Measurements from ENCODE around the gene AVEN. TPM values are rescaled to one million over a fixed set of nuclear protein-coding genes. Genes with fewer than 3 reads are reported as not detected.
A peak's percentile ranks its signal among the peaks of the same experiment; 100 is the strongest.

AVEN gene
- polyA plus RNA-seq, 1 experiment: 22.2 TPM

DNA sequence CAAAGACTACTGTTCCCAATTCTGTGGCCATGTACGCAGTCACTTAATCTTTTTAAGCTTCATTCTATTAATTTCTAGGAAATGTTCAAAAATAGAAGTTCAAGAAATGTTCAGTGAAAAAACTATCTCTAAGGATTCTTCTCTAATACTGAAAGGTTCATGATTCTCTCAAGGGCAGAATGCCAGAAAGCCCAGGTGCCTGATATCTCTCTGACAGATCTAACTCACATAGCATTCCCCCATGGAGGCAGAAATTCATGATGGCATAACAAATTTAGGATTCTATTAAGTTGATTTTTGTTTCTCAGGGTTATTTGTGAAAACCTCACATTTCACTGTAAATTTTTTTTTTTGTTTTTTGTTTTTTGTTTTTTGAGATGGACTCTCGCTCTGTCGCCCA is 53.3 kb downstream of the AVEN start:
- no peaks in the 10 kb centered on the region for H3K27me3 ChIP-seq (ENCODE audit: control insufficient read depth, insufficient read depth, low read length)
- ChIA-PET POLR2A (no interaction called here), CTCF (interaction anchor here (1.5 kb wide), 1 partner anchor 248 kb away, joined by 4 read pairs; no protein-coding TSS in a partner anchor)
- TF ChIP-seq, protein P1, sequence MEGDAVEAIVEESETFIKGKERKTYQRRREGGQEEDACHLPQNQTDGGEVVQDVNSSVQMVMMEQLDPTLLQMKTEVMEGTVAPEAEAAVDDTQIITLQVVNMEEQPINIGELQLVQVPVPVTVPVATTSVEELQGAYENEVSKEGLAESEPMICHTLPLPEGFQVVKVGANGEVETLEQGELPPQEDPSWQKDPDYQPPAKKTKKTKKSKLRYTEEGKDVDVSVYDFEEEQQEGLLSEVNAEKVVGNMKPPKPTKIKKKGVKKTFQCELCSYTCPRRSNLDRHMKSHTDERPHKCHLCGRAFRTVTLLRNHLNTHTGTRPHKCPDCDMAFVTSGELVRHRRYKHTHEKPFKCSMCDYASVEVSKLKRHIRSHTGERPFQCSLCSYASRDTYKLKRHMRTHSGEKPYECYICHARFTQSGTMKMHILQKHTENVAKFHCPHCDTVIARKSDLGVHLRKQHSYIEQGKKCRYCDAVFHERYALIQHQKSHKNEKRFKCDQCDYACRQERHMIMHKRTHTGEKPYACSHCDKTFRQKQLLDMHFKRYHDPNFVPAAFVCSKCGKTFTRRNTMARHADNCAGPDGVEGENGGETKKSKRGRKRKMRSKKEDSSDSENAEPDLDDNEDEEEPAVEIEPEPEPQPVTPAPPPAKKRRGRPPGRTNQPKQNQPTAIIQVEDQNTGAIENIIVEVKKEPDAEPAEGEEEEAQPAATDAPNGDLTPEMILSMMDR (IDR thresholded peaks at IDR 0.05; ENCODE audit: low read depth, low read length): no peak
- H3K9me3 ChIP-seq (ENCODE audit: control insufficient read depth, insufficient read depth, low read length): no peaks in the 10 kb centered on the region
- no peak overlapping the region for H3K4me3 ChIP-seq (ENCODE audit: low read depth, low read length)
- H3K27ac ChIP-seq (ENCODE audit: low read depth, low read length): peak overlapping the region; percentile 0
- no peak for DNase-seq (ENCODE audit: low read depth, low spot score)

DNA sequence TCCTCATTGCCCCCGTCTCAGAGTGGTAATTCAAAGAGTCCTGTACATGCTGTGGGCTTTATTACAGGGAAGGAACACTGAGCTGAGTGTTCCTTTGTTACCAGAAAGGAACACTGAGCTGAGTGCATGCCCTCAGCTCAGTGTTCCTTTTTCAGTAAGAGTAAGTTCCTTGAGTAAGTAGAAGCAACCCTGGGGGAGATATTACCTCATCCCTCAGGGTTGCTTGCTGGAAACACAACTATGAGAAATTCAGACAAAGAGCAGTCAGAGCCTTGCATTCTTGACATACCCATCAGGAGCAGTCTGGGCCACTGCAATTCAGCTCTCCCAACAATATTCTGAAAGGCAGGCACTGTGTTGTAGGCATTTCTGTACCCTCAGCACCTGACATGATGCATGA is 53.7 kb downstream of the AVEN start:
- no peak overlapping the region for H3K4me3 ChIP-seq (ENCODE audit: low read depth, low read length)
- ChIA-PET CTCF (interaction anchor here (0.7 to 1.5 kb wide), 4 partner anchors 9 to 248 kb away, joined by 3 to 5 read pairs (median 4); partner anchors contain the start of genes CHRM5 and KATNBL1), POLR2A (no interaction called here)
- H3K27ac ChIP-seq (ENCODE audit: low read depth, low read length): peak overlapping the region; percentile 55
- H3K27me3 ChIP-seq (ENCODE audit: control insufficient read depth, insufficient read depth, low read length): no peaks in the 10 kb centered on the region
- peak; percentile 71 for DNase-seq (ENCODE audit: low read depth, low spot score)
- no peaks in the 10 kb centered on the region for H3K9me3 ChIP-seq (ENCODE audit: control insufficient read depth, insufficient read depth, low read length)
- TF ChIP-seq, protein P1 (IDR thresholded peaks at IDR 0.05; ENCODE audit: low read depth, low read length): no peak

DNA sequence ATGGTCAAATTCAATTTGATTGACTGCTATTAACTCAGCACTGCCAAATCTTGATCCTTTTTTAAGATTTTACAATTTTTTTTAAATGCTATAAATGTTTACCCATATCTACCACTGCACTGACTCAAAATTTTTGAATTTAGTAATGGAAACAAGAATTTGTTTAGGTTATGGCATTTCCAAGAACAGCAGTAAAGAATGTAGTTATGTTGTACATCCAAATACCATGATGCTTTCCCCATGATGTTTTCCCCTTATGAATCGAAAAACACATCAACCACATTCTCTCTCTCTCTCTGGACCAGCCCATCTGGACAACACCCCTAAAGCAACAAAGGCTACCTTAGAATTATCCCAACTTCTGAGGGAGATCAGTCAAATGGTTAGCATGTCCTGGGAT is 56.5 kb downstream of the AVEN start:
- no peak overlapping the region for H3K4me3 ChIP-seq (ENCODE audit: low read depth, low read length)
- H3K9me3 ChIP-seq (ENCODE audit: control insufficient read depth, insufficient read depth, low read length): no peaks in the 10 kb centered on the region
- POLR2A ChIA-PET: no interaction called here
- CTCF ChIA-PET: interaction anchor here (1.5 kb wide), 1 partner anchor 245 kb away, joined by 6 read pairs; no protein-coding TSS in a partner anchor
- H3K27ac ChIP-seq (ENCODE audit: low read depth, low read length): no peak overlapping the region
- no peak for DNase-seq (ENCODE audit: low read depth, low spot score)
- no peaks in the 10 kb centered on the region for H3K27me3 ChIP-seq (ENCODE audit: control insufficient read depth, insufficient read depth, low read length)
- TF ChIP-seq, protein P1 (IDR thresholded peaks at IDR 0.05; ENCODE audit: low read depth, low read length): no peak

DNA sequence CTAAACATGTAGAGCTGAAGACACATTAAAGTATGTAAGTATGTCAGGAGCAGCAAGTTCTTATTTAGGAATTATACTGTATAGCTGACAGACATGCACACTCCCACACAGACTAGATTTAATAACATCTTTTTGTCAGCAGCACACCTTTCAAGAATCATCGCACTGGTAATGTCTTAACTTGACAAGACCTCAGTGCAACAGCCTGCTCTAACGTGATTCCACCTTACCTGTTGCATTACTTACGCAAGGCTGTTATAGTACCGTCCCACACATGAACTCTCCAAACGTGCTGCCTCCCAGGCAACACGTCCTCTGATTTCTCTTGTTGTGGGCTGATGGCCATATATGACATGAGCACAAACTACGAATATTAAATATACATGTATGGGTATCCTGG is 58.8 kb downstream of the AVEN start:
- DNase-seq (ENCODE audit: low read depth, low spot score): no peak
- TF ChIP-seq, protein P1 (IDR thresholded peaks at IDR 0.05; ENCODE audit: low read depth, low read length): no peak
- H3K27ac ChIP-seq (ENCODE audit: low read depth, low read length): no peak overlapping the region
- no peaks in the 10 kb centered on the region for H3K27me3 ChIP-seq (ENCODE audit: control insufficient read depth, insufficient read depth, low read length)
- ChIA-PET CTCF (interaction anchor here (0.8 to 1.2 kb wide), 2 partner anchors 16 to 242 kb away, joined by 3 read pairs; no protein-coding TSS in a partner anchor), POLR2A (no interaction called here)
- H3K9me3 ChIP-seq (ENCODE audit: control insufficient read depth, insufficient read depth, low read length): no peaks in the 10 kb centered on the region
- H3K4me3 ChIP-seq (ENCODE audit: low read depth, low read length): no peak overlapping the region

DNA sequence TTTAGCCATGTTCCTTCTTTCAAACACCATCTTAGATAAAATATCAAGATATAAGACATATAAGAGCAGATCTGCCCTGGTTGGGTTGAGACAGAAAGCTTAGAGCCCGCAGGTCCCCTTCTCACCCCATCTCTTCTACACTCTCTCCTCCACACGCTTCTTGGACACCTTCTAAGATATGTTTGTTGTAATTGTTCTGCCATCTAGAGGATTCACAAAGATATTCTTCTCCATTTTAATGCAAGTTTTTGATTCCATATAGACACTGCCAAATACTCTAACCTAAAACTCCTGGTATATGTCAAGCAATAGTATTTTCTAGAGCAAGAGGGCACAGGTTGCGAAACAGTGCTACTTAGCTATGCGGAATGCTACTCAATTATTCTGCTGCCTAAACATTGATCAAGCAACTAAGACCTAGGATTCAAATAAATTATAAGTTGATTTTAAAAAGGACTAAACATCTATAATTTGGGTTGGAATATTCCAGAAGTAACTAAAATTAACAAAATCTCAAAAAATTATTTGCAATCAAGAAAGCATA is 63.9 kb downstream of the AVEN start:
- no peaks in the 10 kb centered on the region for H3K27me3 ChIP-seq (ENCODE audit: control insufficient read depth, insufficient read depth, low read length)
- ChIA-PET POLR2A (no interaction called here), CTCF (interaction anchor here (6.9 kb wide), 1 partner anchor 238 kb away, joined by 53 read pairs; no protein-coding TSS in a partner anchor)
- no peak overlapping the region for H3K4me3 ChIP-seq (ENCODE audit: low read depth, low read length)
- no peak overlapping the region for H3K27ac ChIP-seq (ENCODE audit: low read depth, low read length)
- no peaks in the 10 kb centered on the region for H3K9me3 ChIP-seq (ENCODE audit: control insufficient read depth, insufficient read depth, low read length)
- DNase-seq (ENCODE audit: low read depth, low spot score): no peak
- TF ChIP-seq, protein P1 (IDR thresholded peaks at IDR 0.05; ENCODE audit: low read depth, low read length): 0 out of 2 replicates have a peak, but pooled peaks have one; percentile 19
